22Rv1 (cell line): ENCODE results near the gene RNF130.

Source experiments
- ZFX ChIP-seq: fragments of 450-650 bp; IDR thresholded peaks from 2 replicates; pipeline ENCODE4 v1.6.1; 2017; ENCODE audit warnings: antibody characterized with exemption, borderline replicate concordance
- TF ChIP-seq, protein P1 (sequence below): fragments of 450-650 bp; IDR thresholded peaks from 2 replicates; pipeline ENCODE4 v1.5.1; 2017; ENCODE audit warnings: mild to moderate bottlenecking

DNA sequence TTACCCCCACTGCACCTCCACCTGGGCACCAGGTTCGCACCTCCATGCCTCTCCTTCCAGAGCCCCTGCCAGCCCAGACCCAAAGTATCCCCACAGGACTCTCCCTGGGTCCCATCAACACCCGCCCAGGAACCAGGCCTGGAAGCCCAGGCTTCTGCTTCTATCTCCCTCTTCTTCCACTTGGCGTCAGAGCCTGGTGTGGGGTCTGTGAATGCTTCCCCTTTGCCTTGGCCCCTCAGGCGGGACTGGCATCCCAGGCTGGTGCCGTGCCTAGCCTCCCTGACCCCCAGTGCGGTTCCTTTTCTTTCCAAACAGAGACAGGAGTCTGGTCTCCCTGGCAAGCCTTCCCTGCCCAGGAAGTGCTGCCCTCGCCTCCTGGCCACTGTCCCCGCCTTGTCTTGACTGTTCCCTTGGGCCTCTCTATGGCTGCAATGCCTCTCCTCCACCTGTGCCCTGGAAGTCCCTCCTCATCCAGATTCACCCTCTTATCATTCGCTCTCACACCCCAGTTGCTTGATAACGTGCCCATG lies 156.1 kb downstream of the RNF130 start:
- TF ChIP-seq, protein P1, sequence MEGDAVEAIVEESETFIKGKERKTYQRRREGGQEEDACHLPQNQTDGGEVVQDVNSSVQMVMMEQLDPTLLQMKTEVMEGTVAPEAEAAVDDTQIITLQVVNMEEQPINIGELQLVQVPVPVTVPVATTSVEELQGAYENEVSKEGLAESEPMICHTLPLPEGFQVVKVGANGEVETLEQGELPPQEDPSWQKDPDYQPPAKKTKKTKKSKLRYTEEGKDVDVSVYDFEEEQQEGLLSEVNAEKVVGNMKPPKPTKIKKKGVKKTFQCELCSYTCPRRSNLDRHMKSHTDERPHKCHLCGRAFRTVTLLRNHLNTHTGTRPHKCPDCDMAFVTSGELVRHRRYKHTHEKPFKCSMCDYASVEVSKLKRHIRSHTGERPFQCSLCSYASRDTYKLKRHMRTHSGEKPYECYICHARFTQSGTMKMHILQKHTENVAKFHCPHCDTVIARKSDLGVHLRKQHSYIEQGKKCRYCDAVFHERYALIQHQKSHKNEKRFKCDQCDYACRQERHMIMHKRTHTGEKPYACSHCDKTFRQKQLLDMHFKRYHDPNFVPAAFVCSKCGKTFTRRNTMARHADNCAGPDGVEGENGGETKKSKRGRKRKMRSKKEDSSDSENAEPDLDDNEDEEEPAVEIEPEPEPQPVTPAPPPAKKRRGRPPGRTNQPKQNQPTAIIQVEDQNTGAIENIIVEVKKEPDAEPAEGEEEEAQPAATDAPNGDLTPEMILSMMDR, result no peak
- no peak for TF ChIP-seq ZFX
